Nephron (organoid): ENCODE measurements around the gene PCDHGA5.
"Not testable (repeated sequence)": the region's sequence is repeated elsewhere in the genome, so short reads cannot be mapped to it uniquely, and the experiment has no call there.

ENCODE experiments used
- H3K27ac Mint-ChIP-seq, 3 experiments: 2 replicates each; pipeline ENCODE4 v1.8.0; 2020; ENCODE audit warnings: mixed read lengths in 3 of 3, mild to moderate bottlenecking in 2 of 3, moderate library complexity in 1 of 3
- H3K27me3 Mint-ChIP-seq: 2 replicates; pipeline ENCODE4 v1.8.0; 2021; ENCODE audit warnings: low read depth, mild to moderate bottlenecking, moderate library complexity, mixed read lengths
- H3K36me3 Mint-ChIP-seq: 2 replicates; pipeline ENCODE4 v1.8.0; 2020; ENCODE audit warnings: low read depth, mixed read lengths
- H3K4me1 Mint-ChIP-seq: 2 replicates; pipeline ENCODE4 v1.8.0; 2020; ENCODE audit warnings: mixed read lengths
- H3K4me3 Mint-ChIP-seq, 3 experiments: 2 replicates each; pipeline ENCODE4 v1.8.0; 2020; ENCODE audit warnings: mild to moderate bottlenecking in 3 of 3, mixed read lengths in 3 of 3, moderate library complexity in 2 of 3
- H3K9me3 Mint-ChIP-seq: 2 replicates; pipeline ENCODE4 v1.8.0; 2020; ENCODE audit warnings: mixed read lengths
- CTCF ChIP-seq, 3 experiments: fragments of 200-600 bp; sonication (generic); IDR thresholded peaks; one replicate each; pipeline ENCODE4 v1.5.0; 2021; ENCODE audit warnings: antibody characterized with exemption in 3 of 3; ENCODE audit not compliant: unreplicated experiment in 3 of 3

PCDHGA5 gene

DNA sequence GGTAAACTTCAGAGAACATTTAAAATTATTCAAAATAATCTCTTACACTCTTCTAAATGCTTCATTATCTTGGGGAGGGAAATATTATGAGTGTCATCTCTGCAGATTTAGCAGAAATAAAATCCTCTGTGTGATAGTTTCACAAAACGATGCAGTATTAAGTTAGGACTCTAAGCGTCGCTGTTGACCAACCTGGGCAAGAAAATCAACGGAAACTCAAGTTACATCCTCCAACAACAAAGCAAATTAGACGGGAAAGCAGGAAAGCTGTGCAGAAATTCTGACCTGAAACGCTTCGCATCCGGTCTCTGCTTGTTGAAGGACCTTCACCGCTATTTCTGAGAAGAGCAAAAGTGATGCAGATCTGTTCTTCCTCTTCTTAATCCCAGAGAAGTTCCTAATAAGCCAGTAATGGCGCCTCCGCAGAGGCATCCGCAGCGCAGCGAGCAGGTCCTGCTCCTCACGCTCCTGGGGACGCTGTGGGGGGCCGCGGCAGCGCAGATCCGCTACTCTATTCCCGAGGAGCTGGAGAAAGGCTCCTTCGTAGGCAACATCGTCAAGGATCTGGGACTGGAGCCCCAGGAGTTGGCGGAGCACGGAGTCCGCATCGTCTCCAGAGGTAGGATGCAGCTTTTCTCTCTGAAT, 9.8 kb downstream of the PCDHGA5 start, which contains the start of gene PCDHGA6:
Gene PCDHGA6 (plus strand): TSS at position 219 of the 645 bp plus-strand sequence. CDS start 193 bp downstream, at position 412.
- H3K27ac Mint-ChIP-seq, result no peak within 1 kb of the TSS
- no peak for TF ChIP-seq CTCF (IDR thresholded peaks at IDR 0.05; ENCODE audit: unreplicated experiment in 3 of 3)
- peaks cover 38% of the 10 kb centered on the region for H3K36me3 Mint-ChIP-seq

DNA sequence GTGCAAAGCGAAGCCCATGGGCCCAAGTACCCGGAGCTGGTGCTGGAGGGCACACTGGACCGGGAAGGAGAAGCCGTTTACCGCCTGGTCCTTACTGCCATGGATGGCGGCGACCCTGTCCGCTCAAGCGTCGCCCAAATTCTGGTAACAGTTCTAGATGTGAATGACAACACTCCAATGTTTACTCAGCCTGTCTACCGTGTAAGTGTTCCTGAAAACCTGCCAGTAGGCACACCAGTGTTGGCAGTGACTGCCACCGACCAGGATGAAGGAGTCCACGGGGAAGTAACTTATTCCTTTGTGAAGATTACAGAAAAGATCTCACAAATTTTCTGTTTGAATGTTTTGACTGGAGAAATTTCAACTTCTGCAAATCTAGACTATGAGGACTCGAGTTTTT, 10.7 kb downstream of the PCDHGA5 start:
- H3K36me3 Mint-ChIP-seq, result peaks cover 36% of the 10 kb centered on the region
- H3K27ac Mint-ChIP-seq, result no peak overlapping the region
- H3K4me3 Mint-ChIP-seq, result no peak overlapping the region
- no peaks in the 10 kb centered on the region for H3K27me3 Mint-ChIP-seq
- peaks cover 63% of the 10 kb centered on the region for H3K9me3 Mint-ChIP-seq
- no peak for TF ChIP-seq CTCF (IDR thresholded peaks at IDR 0.05; ENCODE audit: unreplicated experiment in 3 of 3)
- no peaks in the 10 kb centered on the region for H3K4me1 Mint-ChIP-seq

More for the DNA sequence above, 9.8 kb downstream of the PCDHGA5 start, which contains the start of gene PCDHGA6:
- Mint-ChIP-seq H3K4me3 (no peak within 1 kb of the TSS), H3K4me1 (no peaks in the 10 kb centered on the region), H3K27me3 (no peaks in the 10 kb centered on the region), H3K9me3 (peaks cover 63% of the 10 kb centered on the region)

GRCh38 chr5:141375444-141376155, 11.6 kb downstream of the PCDHGA5 start:
- not testable (repeated sequence) for H3K27me3 Mint-ChIP-seq, H3K27ac Mint-ChIP-seq, H3K4me3 Mint-ChIP-seq, H3K4me1 Mint-ChIP-seq
- Mint-ChIP-seq H3K9me3 (peaks cover 62% of the 10 kb centered on the region), H3K36me3 (peaks cover 30% of the 10 kb centered on the region)

GRCh38 chr5:141382469-141383294, 18.7 kb downstream of the PCDHGA5 start, which contains the start of gene PCDHGA7:
PCDHGA7 (plus strand) TSS chr5:141382742; CDS start chr5:141382900, 158 bp downstream.
- Mint-ChIP-seq H3K4me1 (no peaks in the 10 kb centered on the region), H3K4me3 (no peak within 1 kb of the TSS), H3K36me3 (peaks cover 7% of the 10 kb centered on the region), H3K27ac (no peak within 1 kb of the TSS), H3K9me3 (peaks cover 71% of the 10 kb centered on the region), H3K27me3 (no peaks in the 10 kb centered on the region)
- no peak for TF ChIP-seq CTCF (IDR thresholded peaks at IDR 0.05; ENCODE audit: unreplicated experiment in 3 of 3)

DNA sequence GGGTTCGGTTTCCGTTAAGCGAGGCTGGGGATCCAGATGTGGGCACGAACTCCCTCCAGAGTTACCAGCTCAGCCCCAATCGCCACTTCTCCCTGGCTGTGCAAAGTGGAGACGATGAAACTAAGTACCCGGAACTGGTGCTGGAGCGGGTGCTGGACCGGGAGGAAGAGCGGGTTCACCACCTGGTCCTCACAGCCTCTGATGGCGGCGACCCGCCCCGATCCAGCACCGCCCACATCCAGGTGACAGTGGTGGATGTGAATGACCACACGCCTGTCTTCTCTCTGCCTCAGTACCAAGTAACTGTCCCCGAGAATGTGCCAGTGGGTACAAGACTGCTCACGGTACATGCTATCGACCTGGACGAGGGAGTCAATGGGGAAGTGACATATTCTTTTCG, 19.4 kb downstream of the PCDHGA5 start:
- Mint-ChIP-seq H3K27ac (no peak overlapping the region), H3K4me3 (no peak overlapping the region), H3K27me3 (no peaks in the 10 kb centered on the region), H3K4me1 (no peaks in the 10 kb centered on the region), H3K36me3 (peaks cover 9% of the 10 kb centered on the region), H3K9me3 (peaks cover 73% of the 10 kb centered on the region)
- no peak for TF ChIP-seq CTCF (IDR thresholded peaks at IDR 0.05; ENCODE audit: unreplicated experiment in 3 of 3)
